Measurements from ENCODE around the gene PRM1. TPM values are rescaled to one million over a fixed set of nuclear protein-coding genes. Genes with fewer than 3 reads are reported as not detected.

PRM1 gene
- total RNA-seq, 1 donor from 2014 or later = not detected

DNA sequence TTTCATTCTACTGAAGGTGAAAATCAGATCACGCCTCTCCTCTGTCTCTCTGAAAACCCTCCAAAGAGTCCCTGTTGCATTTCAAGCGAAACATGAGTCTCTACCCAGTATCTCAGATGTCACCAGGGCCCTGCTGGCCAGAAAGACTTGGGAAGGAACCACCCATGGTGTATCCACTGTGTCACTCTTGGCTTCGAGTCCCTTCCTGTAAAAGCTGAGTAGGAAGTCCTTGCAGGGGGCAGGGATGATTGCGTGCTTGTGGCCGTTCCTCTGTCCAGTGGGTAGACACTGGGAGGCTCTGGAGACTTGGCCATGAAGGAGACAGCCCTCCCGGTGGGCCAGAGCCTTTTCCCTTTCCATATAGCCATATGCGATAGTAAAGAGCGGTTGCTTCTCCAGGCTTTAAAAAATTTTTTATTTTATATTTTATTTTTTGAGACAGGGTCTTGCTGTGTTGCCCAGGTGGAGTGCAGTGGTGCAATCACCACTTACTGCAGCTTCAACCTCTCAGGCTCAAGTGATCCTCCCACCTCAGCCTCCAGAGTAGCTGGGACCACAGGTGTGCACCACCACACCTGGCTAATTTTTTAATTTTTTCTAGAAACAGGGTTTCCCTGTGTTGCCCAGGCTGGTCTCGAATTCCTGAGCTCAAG, 45.1 kb upstream of the PRM1 start:
- H3K36me3 ChIP-seq (ENCODE audit: insufficient read depth, low read length) = no peaks in the 10 kb centered on the region
- H3K27ac Mint-ChIP-seq (ENCODE audit: unreplicated experiment) = no peak overlapping the region
- DNase-seq (ENCODE audit: low read depth) (no peak), FAIRE-seq (no peak)
- H3K9me3 Mint-ChIP-seq (ENCODE audit: unreplicated experiment) = peaks cover 2% of the 10 kb centered on the region
- H3K9me3 ChIP-seq (ENCODE audit: insufficient read depth, low read depth, low read length) = no peaks in the 10 kb centered on the region
- H3K27ac ChIP-seq (ENCODE audit: low read depth, low read length) = no peak overlapping the region
- no peak for TF ChIP-seq EZH2 (IDR thresholded peaks at IDR 0.05; ENCODE audit: insufficient read depth, low read length)
- peak overlapping the region; percentile 8 for H3K4me2 ChIP-seq (ENCODE audit: low read length)
- H3K9ac ChIP-seq (ENCODE audit: low read length) = no peak overlapping the region
- H3K36me3 Mint-ChIP-seq (ENCODE audit: low read depth, unreplicated experiment) = peaks cover 3% of the 10 kb centered on the region
- peak overlapping the region; percentile 17 for H2AFZ ChIP-seq (ENCODE audit: low read depth, low read length)
- peaks cover 7% of the 10 kb centered on the region for H3K27me3 Mint-ChIP-seq (ENCODE audit: low read depth, unreplicated experiment)
- no peak overlapping the region for H3K4me3 ChIP-seq (ENCODE audit: insufficient read depth, low read depth, low read length)
- peaks cover 25% of the 10 kb centered on the region for H3K4me1 ChIP-seq (ENCODE audit: insufficient read depth, low read length)
- H3K4me1 Mint-ChIP-seq (ENCODE audit: low read depth, unreplicated experiment) = peaks cover 30% of the 10 kb centered on the region
- no peaks in the 10 kb centered on the region for H4K20me1 ChIP-seq (ENCODE audit: insufficient read depth, low read length)
- H3K79me2 ChIP-seq (ENCODE audit: insufficient read depth, low read length) = no peaks in the 10 kb centered on the region
- no peak overlapping the region for H3K4me3 Mint-ChIP-seq (ENCODE audit: unreplicated experiment)
- no peaks in the 10 kb centered on the region for H3K27me3 ChIP-seq (ENCODE audit: insufficient read depth, low read length)

DNA sequence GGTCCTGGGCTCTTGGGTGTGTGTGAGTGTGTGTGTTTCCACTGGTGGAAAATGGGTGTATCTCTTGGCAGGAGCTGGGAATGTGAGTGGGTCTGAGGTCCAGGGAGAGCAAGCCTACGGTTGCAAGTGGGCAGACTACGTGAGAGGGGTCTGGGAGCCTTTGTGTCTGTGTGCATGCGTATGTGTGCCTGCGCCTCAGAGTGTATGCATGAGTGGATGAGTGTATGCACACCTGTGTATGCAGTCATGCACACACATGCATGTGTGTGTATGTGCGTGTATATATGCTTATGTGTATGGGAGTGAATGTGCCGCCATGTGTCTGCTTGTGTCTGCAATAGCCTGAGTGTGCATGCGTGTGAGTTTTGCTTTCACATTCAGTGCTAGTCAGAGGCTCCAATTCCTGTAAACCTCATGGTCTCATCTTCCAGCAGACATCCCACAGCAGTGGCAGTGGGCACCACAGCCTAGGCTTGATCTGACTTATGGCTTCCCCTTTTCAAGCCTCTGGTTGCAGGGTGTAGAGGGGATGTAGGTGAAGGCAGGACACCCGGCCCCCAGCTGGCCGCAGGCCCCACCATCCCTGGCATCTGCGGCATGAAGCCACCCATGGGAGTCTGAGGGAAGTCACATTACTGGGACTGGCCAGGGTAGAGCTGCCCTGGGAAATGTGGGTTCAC, 44.4 kb upstream of the PRM1 start:
- H3K4me3 ChIP-seq (ENCODE audit: insufficient read depth, low read depth, low read length) = no peak overlapping the region
- no peaks in the 10 kb centered on the region for H3K79me2 ChIP-seq (ENCODE audit: insufficient read depth, low read length)
- peak overlapping the region; percentile 17 for H2AFZ ChIP-seq (ENCODE audit: low read depth, low read length)
- FAIRE-seq (no peak), DNase-seq (ENCODE audit: low read depth) (no peak)
- H3K4me3 Mint-ChIP-seq (ENCODE audit: unreplicated experiment) = no peak overlapping the region
- peaks cover 25% of the 10 kb centered on the region for H3K4me1 ChIP-seq (ENCODE audit: insufficient read depth, low read length)
- H3K4me2 ChIP-seq (ENCODE audit: low read length) = peak overlapping the region; percentile 8
- H3K4me1 Mint-ChIP-seq (ENCODE audit: low read depth, unreplicated experiment) = peaks cover 30% of the 10 kb centered on the region
- no peaks in the 10 kb centered on the region for H4K20me1 ChIP-seq (ENCODE audit: insufficient read depth, low read length)
- no peaks in the 10 kb centered on the region for H3K9me3 Mint-ChIP-seq (ENCODE audit: unreplicated experiment)
- no peaks in the 10 kb centered on the region for H3K36me3 ChIP-seq (ENCODE audit: insufficient read depth, low read length)
- no peaks in the 10 kb centered on the region for H3K9me3 ChIP-seq (ENCODE audit: insufficient read depth, low read depth, low read length)
- peaks cover 3% of the 10 kb centered on the region for H3K36me3 Mint-ChIP-seq (ENCODE audit: low read depth, unreplicated experiment)
- H3K27ac Mint-ChIP-seq (ENCODE audit: unreplicated experiment) = no peak overlapping the region
- peaks cover 7% of the 10 kb centered on the region for H3K27me3 Mint-ChIP-seq (ENCODE audit: low read depth, unreplicated experiment)
- H3K27me3 ChIP-seq (ENCODE audit: insufficient read depth, low read length) = no peaks in the 10 kb centered on the region
- H3K27ac ChIP-seq (ENCODE audit: low read depth, low read length) = no peak overlapping the region
- H3K9ac ChIP-seq (ENCODE audit: low read length) = no peak overlapping the region
- no peak for TF ChIP-seq CTCF (IDR thresholded peaks at IDR 0.05; ENCODE audit: insufficient read depth, low read depth, low read length)
- no peak for TF ChIP-seq EZH2 (IDR thresholded peaks at IDR 0.05; ENCODE audit: insufficient read depth, low read length)

- H3K4me1 ChIP-seq (ENCODE audit: insufficient read depth, low read length) = peaks cover 15% of the 10 kb centered on the region
- no peak overlapping the region for H3K4me2 ChIP-seq (ENCODE audit: low read length)
- H3K27me3 ChIP-seq (ENCODE audit: insufficient read depth, low read length) = no peaks in the 10 kb centered on the region
- no peaks in the 10 kb centered on the region for H3K9me3 ChIP-seq (ENCODE audit: insufficient read depth, low read depth, low read length)
- TF ChIP-seq EZH2 (IDR thresholded peaks at IDR 0.05; ENCODE audit: insufficient read depth, low read length) (no peak), CTCF (IDR thresholded peaks at IDR 0.05; ENCODE audit: insufficient read depth, low read depth, low read length) (no peak)
- FAIRE-seq = no peak
- H3K27ac ChIP-seq (ENCODE audit: low read depth, low read length) = no peak overlapping the region
- no peak overlapping the region for H3K9ac ChIP-seq (ENCODE audit: low read length)
- no peak overlapping the region for H2AFZ ChIP-seq (ENCODE audit: low read depth, low read length)
- Mint-ChIP-seq H3K36me3 (ENCODE audit: low read depth, unreplicated experiment) (peaks cover 3% of the 10 kb centered on the region), H3K4me1 (ENCODE audit: low read depth, unreplicated experiment) (peaks cover 22% of the 10 kb centered on the region), H3K4me3 (ENCODE audit: unreplicated experiment) (no peak overlapping the region), H3K9me3 (ENCODE audit: unreplicated experiment) (no peaks in the 10 kb centered on the region), H3K27ac (ENCODE audit: unreplicated experiment) (no peak overlapping the region), H3K27me3 (ENCODE audit: low read depth, unreplicated experiment) (peaks cover 7% of the 10 kb centered on the region)
- H3K4me3 ChIP-seq (ENCODE audit: insufficient read depth, low read depth, low read length) = no peak overlapping the region
- no peaks in the 10 kb centered on the region for H4K20me1 ChIP-seq (ENCODE audit: insufficient read depth, low read length)
- no peaks in the 10 kb centered on the region for H3K36me3 ChIP-seq (ENCODE audit: insufficient read depth, low read length)
- no peaks in the 10 kb centered on the region for H3K79me2 ChIP-seq (ENCODE audit: insufficient read depth, low read length)
- no peak for DNase-seq (ENCODE audit: low read depth)
These were observed 42.6 kb upstream of the PRM1 start for GRCh38 chr16:11323551-11324336.

Data from astrocyte (in vitro differentiated cells and primary cell).